Stimulated activated CD8-positive, alpha-beta memory T cell treated with anti-CD3 and anti-CD28 coated beads, Interleukin-12 subunit alpha, Interleukin-12 subunit beta, amount 100 ng/mL, for 24 hours (primary cell): ENCODE results near the gene PJA2.
A peak's percentile ranks its signal among the peaks of the same experiment; 100 is the strongest.

Experiments
- DNase-seq: peaks from one replicate; pipeline ENCODE4 v3.0.0-alpha.2; 2020; ENCODE audit errors: extremely low read depth

Gene PJA2

DNA sequence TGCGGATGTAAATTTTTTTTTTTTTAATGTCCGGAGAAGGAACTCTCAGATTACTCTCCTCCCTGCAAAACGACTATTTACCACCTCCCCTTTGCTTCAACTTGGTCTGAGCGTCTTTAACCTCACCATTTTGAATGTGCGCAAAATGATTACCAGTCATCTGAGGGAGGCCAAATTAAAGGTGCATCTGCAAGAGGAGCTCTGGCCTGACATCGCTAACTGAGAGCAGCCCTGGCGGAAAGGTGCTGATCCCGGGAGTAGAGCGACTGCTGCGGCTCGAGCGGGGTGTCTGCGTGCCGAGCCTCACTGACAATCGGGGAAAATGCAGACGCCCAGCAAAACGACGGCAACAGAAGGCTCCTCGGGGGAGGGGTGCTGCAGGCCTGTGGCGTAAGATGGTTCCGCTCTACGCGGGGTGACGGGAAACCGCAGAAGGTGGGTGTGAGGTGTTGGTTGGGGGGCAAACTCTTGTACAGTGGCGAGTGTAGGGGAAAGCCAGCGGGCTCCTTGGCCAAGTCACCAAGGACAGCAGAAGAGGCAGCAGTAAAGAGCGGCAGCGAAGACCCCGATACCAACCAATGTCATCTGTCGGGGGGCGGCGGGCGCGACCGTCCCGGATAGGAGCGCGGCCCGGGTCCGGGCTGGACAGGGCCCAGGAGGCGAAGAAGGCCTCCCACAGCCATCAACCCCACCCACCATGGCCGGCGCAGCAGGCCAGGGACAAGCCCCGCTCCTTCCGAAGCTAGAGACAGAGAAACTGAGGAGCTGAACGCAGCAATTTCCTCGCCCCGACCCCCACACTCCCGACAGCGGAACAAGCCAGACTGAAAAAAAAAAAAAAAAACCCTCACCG lies 557 bp downstream of the PJA2 start:
- DNase-seq = peak; percentile 58

DNA sequence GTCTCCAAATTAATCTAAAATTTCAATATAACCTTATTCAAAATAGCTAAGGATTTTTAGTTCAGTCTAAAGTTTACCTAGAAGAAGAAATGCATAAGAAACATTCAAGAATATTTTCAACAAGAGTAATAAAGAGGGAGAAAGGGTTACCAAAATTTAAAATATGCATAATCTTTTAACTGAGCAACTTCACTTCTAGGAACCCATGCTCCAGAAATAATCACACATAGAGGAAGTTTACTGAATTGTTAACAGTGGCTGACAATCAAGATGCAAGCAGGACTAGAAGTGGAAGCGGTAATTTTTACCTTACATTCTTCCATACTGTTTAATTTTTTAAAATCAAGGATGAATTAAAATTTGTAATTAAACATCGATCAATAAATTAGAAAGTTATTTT lies 1.9 kb downstream of the PJA2 start:
- DNase-seq = no peak

DNA sequence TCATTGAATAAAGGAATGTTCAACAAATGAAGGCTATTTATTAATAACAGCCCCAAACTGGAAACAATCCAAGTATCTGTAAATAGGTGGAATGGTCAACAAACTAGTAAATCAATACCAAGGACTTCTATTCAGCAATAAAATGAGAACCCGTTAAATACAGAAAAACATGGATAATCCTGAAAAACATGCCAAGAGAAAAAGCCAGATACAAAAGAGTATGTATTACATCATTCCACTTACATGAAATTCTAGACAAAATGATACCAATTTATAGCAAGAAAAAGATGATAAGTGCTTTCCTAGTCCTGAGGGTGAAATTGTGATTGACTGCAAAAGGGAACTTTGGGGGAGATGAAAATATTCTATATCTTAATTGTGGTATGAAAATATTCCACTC lies 3.1 kb downstream of the PJA2 start:
- no peak for DNase-seq

DNA sequence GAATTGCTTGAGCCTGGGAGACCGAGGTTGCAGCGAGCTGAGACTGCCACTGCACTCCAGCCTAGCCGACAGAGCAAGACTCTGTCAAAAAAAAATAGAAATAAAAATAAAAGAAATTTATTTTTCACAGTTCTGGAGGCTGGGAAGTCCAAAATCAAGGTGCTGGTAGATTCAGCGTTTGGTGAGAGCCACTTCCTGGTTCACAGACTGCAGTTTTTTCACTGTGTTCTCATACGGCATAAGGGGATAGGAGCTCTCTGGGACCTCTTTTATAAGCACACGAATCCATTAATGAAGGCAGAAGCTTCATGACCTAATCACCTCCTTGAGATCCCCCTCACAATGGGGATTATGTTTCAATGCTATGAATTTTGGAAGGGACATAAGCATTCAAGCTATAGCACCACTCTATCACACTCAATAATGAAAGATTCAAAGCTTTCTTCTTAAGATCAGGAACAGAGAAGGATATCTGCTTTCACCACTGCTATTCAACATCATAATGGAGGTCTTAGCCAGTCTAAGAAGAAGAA lies 5.3 kb downstream of the PJA2 start:
- no peak for DNase-seq

DNA sequence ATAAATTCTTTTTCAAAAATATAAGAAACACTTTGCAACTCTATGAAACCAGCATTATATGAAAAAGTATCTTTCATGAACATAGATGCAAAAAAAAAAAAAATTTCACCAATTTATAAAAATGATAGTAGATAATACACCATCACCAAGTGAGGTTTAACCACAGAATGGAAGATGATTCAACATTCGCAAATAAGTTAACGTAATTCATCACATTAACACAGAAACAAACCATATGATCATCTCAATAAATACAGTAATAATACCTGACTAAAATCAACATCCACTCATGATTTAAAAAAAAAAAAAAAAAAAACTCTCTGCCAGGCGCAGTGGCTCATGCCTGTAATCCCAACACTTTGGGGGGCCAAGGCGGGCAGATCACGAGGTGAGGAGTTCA lies 6.3 kb downstream of the PJA2 start:
- DNase-seq = no peak

- DNase-seq = no peak
These were observed 10.5 kb downstream of the PJA2 start for GRCh38 chr5:109399092-109399759.

GRCh38 chr5:109396965-109397364 lies 12.8 kb downstream of the PJA2 start:
- DNase-seq = no peak

DNA sequence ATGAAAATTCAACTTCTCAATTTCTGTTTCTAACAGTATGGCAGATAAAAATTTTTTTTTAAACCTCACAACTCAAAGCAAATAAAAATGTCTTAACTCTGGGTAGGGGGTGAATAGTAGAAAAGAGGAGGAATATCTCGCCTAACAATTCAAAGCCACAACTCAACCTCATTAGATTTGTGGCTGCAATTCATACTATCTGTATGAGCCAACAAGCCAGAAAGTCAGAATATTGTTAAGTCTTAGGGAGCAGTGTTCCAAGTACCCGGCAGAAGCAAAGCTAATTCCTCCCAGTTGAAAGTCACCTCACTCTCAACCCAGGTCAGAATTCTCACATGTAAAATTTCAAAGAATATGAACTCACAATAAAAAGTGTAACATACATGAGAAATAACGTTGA lies 15.0 kb downstream of the PJA2 start:
- DNase-seq = no peak

- no peak for DNase-seq
These were observed 19.6 kb downstream of the PJA2 start for GRCh38 chr5:109390188-109390587.

DNA sequence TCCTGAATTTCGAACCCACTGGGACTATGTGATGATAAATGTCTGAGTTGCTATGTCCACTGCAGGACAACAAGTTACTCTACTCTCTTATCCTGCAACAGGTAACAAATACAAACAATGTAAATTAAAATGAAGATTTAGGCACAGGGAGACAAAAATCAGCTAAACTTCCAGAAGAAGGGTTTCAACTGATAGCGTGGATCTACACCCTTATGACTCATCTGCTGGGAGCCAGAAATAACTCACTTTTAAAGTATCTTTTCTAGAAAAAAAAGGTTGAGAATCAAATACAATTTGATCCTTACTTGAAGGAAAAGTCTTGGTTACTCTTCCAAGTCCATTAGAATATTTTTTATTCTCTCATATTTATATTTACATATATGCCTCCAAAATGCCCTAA lies 21.4 kb downstream of the PJA2 start:
- no peak for DNase-seq

DNA sequence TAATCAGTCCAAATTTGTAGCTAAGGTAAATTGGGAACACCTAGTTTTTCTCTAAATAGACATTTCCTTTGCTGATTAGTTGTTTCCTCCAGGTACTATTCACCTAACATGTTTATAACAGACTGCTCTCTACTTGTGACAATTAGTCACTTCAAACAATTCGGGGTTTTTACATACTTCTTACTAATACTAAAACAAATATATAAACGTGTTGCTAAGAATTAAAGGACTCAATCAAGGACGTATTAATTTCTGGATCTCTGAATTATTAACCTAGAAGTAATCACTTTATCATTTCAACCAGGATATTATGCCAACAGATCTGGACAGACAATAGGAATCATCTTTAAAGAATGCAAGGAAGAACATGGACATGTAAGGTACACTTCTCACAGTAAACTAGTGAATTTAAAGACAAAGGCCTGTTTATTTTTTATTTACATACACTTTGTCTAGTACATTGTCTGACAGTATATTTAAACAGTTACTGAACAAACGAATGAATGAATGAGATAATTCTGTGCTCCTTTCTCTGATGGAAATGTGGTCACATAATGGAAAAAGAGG lies 22.3 kb downstream of the PJA2 start:
- DNase-seq = no peak

- no peak for DNase-seq
These were observed 31.7 kb downstream of the PJA2 start for GRCh38 chr5:109378095-109378494.

DNA sequence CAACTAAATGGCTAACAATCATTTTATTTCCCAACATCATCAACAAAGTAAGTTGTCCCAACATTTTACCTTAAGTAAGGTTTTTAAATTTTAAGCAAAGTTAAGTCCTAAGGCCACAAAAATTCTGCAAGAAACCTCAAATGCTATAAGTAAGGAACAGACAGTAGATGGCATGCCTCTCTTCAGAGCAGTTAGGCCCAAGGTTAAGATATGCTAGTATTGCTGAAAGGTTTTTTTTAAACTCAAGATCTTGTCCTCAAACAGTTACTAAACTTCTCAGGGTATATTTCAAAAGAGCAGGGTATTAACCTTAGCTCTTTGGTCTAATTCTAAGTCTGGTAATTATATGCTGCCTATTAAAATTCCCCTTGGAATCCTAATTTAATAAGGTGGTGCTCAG lies 35.1 kb downstream of the PJA2 start:
- no peak for DNase-seq

DNA sequence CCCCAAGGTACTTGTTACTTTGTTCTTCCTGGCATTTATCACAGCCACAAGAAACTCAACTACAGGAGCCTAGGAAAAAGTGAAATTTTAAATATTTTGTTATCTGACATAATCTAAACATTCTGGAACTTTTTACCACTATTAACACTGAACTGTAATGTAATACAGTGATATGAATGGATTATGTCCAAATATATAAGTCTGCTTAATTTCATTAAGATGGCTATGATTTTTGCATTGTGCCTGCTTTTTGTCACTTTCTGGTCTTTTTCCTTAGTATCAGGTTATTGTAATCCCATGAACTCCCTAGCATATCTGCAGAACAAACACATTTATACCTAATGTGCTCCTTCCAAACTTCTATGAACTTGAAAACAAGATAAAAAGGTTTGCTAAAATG lies 35.8 kb downstream of the PJA2 start:
- DNase-seq = no peak

- DNase-seq = no peak
These were observed 39.4 kb downstream of the PJA2 start for GRCh38 chr5:109370343-109370742.

- no peak for DNase-seq
These were observed 44.1 kb downstream of the PJA2 start for GRCh38 chr5:109365653-109366052.

GRCh38 chr5:109364977-109365376 lies 44.8 kb downstream of the PJA2 start:
- DNase-seq = no peak

- no peak for DNase-seq
These were observed 50.1 kb downstream of the PJA2 start for GRCh38 chr5:109359642-109360041.

- DNase-seq = no peak
These were observed 52.0 kb downstream of the PJA2 start for GRCh38 chr5:109357807-109358206.

- DNase-seq = no peak
These were observed 55.0 kb downstream of the PJA2 start for GRCh38 chr5:109354761-109355160.

- DNase-seq = no peak
These were observed 57.5 kb downstream of the PJA2 start for GRCh38 chr5:109351988-109352864.
